Stimulated activated CD4-positive, alpha-beta T cell treated with anti-CD3 and anti-CD28 coated beads, TNF-alpha, amount 100 ng/mL, for 24 hours (primary cell): Measurements from ENCODE around the gene ALS2.
"Not testable (repeated sequence)": the region's sequence is repeated elsewhere in the genome, so short reads cannot be mapped to it uniquely, and the experiment has no call there.

Experiments used
- DNase-seq, 3 experiments: peaks; one replicate each; pipeline ENCODE4 v3.0.0-alpha.2; 2020; ENCODE audit warnings: low read depth in 3 of 3

Gene ALS2

GRCh38 chr2:201794294-201794693 is 13.6 kb upstream of the ALS2 start:
- DNase-seq: no peak

- no peak for DNase-seq
These were observed 12.9 kb upstream of the ALS2 start for GRCh38 chr2:201793631-201794030.

- DNase-seq: no peak
These were observed 10.3 kb upstream of the ALS2 start for GRCh38 chr2:201790989-201791388.

GRCh38 chr2:201790291-201790690 is 9.6 kb upstream of the ALS2 start:
- no peak for DNase-seq

- no peak for DNase-seq
These were observed 8.7 kb upstream of the ALS2 start for GRCh38 chr2:201789395-201789794.

GRCh38 chr2:201788371-201788770 is 7.6 kb upstream of the ALS2 start:
- no peak for DNase-seq

GRCh38 chr2:201786471-201786870 is 5.7 kb upstream of the ALS2 start:
- DNase-seq: no peak

- no peak for DNase-seq
These were observed 4.4 kb upstream of the ALS2 start for GRCh38 chr2:201785135-201785534.

- DNase-seq: no peak
These were observed 3.8 kb upstream of the ALS2 start for GRCh38 chr2:201784563-201784962.

- DNase-seq: peak in 2 of 3 experiments; percentile 2 to 7
These were observed 871 bp upstream of the ALS2 start for GRCh38 chr2:201781557-201782051.

GRCh38 chr2:201779901-201780673 is 646 bp downstream of the ALS2 start:
- no peak for DNase-seq

- DNase-seq: no peak
These were observed 2.9 kb downstream of the ALS2 start for GRCh38 chr2:201777869-201778268.

- no peak for DNase-seq
These were observed 3.7 kb downstream of the ALS2 start for GRCh38 chr2:201777043-201777442.

- DNase-seq: no peak
These were observed 5.4 kb downstream of the ALS2 start for GRCh38 chr2:201775326-201775725.

GRCh38 chr2:201774546-201774945 is 6.2 kb downstream of the ALS2 start:
- no peak for DNase-seq

GRCh38 chr2:201773990-201774389 is 6.7 kb downstream of the ALS2 start:
- no peak for DNase-seq

GRCh38 chr2:201769666-201770373 is 10.9 kb downstream of the ALS2 start:
- no peak for DNase-seq

- DNase-seq: no peak
These were observed 11.8 kb downstream of the ALS2 start for GRCh38 chr2:201768918-201769317.

GRCh38 chr2:201765799-201766198 is 14.9 kb downstream of the ALS2 start:
- no peak for DNase-seq

- not testable (repeated sequence) for DNase-seq
These were observed 16.3 kb downstream of the ALS2 start for GRCh38 chr2:201764469-201764868.

- no peak for DNase-seq
These were observed 19.6 kb downstream of the ALS2 start for GRCh38 chr2:201761101-201761500.

- DNase-seq: no peak
These were observed 21.2 kb downstream of the ALS2 start for GRCh38 chr2:201759567-201759966.

- no peak for DNase-seq
These were observed 21.9 kb downstream of the ALS2 start for GRCh38 chr2:201758873-201759272.
